Vagina (tissue), 2 donors: ENCODE results near the gene TEX2. TPM values are rescaled to one million over a fixed set of nuclear protein-coding genes. Genes with fewer than 3 reads are reported as not detected.
"Not testable (repeated sequence)": the region's sequence is repeated elsewhere in the genome, so short reads cannot be mapped to it uniquely, and the experiment has no call there.

Experiments
- DNase-seq, 2 donors: peaks; one replicate each; pipeline ENCODE4 v3.0.0-alpha.2; 2017; ENCODE audit errors: extremely low spot score in 2 of 2
- H3K27ac ChIP-seq: fragments of 200-600 bp; sonication (generic); one replicate; pipeline ENCODE4 v1.5.1; 2019
- H3K27me3 ChIP-seq: fragments of 200-600 bp; sonication (generic); one replicate; pipeline ENCODE4 v1.5.1; 2019
- H3K36me3 ChIP-seq, 2 donors: fragments of 200-600 bp; sonication (generic); one replicate each; pipeline ENCODE4 v1.5.1; 2017 to 2019
- H3K4me1 ChIP-seq: fragments of 200-600 bp; sonication (generic); one replicate; pipeline ENCODE4 v1.5.1; 2019
- H3K4me3 ChIP-seq, 2 donors: fragments of 200-600 bp; sonication (generic); 1 replicate in 1 of 2; 2 replicates in 1 of 2; pipeline ENCODE4 v1.5.1; 2016 to 2019
- H3K9me3 ChIP-seq: fragments of 200-600 bp; sonication (generic); one replicate; pipeline ENCODE4 v1.5.1; 2019
- POLR2A ChIP-seq, 2 donors: fragments of 450-650 bp; IDR thresholded peaks; one replicate each; pipeline ENCODE4 v1.6.1; 2017; ENCODE audit warnings: antibody characterized with exemption in 2 of 2, mild to moderate bottlenecking in 2 of 2, moderate library complexity in 2 of 2
- POLR2AphosphoS5 ChIP-seq, 2 donors: sonication (generic); formaldehyde crosslinking; IDR thresholded peaks; one replicate each; pipeline ENCODE4 v1.9.0; 2017; ENCODE audit warnings: antibody characterized with exemption in 2 of 2, mild to moderate bottlenecking in 2 of 2, low read depth in 1 of 2; ENCODE audit not compliant: insufficient read depth in 1 of 2
- intact Hi-C: fragments of 100-400 bp; cut with DNase I; formaldehyde crosslinking; loops from one replicate; pipeline ENCODE4 v1.15.1; 2023
- total RNA-seq: library from RNA; depleted of rRNA; stranded (reverse); fragments of >200 nt; gene quantifications from one replicate; pipeline ENCODE4 v1.2.3, GENCODE V29; 2016
- TF ChIP-seq, protein P1 (sequence below), 3 experiments: fragments of 450-650 bp in 2 of 3; fragments of 200-600 bp in 1 of 3; sonication (generic) in 1 of 3; IDR thresholded peaks; one replicate each; pipeline ENCODE4 v1.5.1; 2017 to 2019; ENCODE audit warnings: antibody characterized with exemption in 3 of 3, mild to moderate bottlenecking in 2 of 3, moderate library complexity in 2 of 3

The TEX2 gene
- total RNA-seq, 1 donor from 2014 or later: 32.4 TPM

GRCh38 chr17:64223283-64223682 is 39.8 kb downstream of the TEX2 start:
- Histone ChIP-seq H3K27me3 (no peaks in the 10 kb centered on the region), H3K27ac (no peak overlapping the region), H3K9me3 (no peaks in the 10 kb centered on the region), H3K4me1 (peaks cover 25% of the 10 kb centered on the region), H3K36me3 (no peaks in the 10 kb centered on the region), H3K4me3 (no peak overlapping the region)
- intact Hi-C loops: no loop called here
- TF ChIP-seq, protein P1, sequence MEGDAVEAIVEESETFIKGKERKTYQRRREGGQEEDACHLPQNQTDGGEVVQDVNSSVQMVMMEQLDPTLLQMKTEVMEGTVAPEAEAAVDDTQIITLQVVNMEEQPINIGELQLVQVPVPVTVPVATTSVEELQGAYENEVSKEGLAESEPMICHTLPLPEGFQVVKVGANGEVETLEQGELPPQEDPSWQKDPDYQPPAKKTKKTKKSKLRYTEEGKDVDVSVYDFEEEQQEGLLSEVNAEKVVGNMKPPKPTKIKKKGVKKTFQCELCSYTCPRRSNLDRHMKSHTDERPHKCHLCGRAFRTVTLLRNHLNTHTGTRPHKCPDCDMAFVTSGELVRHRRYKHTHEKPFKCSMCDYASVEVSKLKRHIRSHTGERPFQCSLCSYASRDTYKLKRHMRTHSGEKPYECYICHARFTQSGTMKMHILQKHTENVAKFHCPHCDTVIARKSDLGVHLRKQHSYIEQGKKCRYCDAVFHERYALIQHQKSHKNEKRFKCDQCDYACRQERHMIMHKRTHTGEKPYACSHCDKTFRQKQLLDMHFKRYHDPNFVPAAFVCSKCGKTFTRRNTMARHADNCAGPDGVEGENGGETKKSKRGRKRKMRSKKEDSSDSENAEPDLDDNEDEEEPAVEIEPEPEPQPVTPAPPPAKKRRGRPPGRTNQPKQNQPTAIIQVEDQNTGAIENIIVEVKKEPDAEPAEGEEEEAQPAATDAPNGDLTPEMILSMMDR (IDR thresholded peaks at IDR 0.05): no peak
- TF ChIP-seq POLR2AphosphoS5 (IDR thresholded peaks at IDR 0.05; ENCODE audit: insufficient read depth in 1 of 2, low read depth in 1 of 2): no peak
- no peak for TF ChIP-seq POLR2A (IDR thresholded peaks at IDR 0.05)
- no peak for DNase-seq

- intact Hi-C loops: no loop called here
Measured at GRCh38 chr17:64221679-64222078, 41.4 kb downstream of the TEX2 start.

DNA sequence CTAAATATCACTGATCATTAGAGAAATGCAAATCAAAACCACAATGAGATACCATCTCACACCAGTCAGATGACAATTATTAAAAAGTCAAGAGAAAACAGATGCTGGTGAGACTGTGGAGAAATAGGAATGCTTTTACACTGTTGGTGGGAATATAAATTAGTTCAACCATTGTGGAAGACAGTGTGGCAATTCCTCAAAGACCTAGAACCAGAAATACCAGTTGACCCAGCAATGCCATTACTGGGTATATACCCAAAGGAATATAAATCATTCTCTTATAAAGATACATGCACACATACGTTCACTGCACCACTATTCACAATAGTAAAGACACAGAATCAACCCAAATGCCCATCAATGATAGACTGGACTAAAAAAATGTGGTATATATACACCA is 42.5 kb downstream of the TEX2 start:
- H3K27ac ChIP-seq, intact Hi-C loops: not testable (repeated sequence)
- peaks cover 49% of the 10 kb centered on the region for H3K4me1 ChIP-seq

More at GRCh38 chr17:64221679-64222078, 41.4 kb downstream of the TEX2 start:
- Histone ChIP-seq H3K4me1 (peaks cover 38% of the 10 kb centered on the region), H3K27me3 (no peaks in the 10 kb centered on the region), H3K4me3 (no peak overlapping the region), H3K27ac (no peak overlapping the region), H3K9me3 (no peaks in the 10 kb centered on the region), H3K36me3 (no peaks in the 10 kb centered on the region)
- DNase-seq: no peak
- TF ChIP-seq POLR2AphosphoS5 (IDR thresholded peaks at IDR 0.05; ENCODE audit: insufficient read depth in 1 of 2, low read depth in 1 of 2): no peak
- TF ChIP-seq POLR2A (IDR thresholded peaks at IDR 0.05): no peak
- TF ChIP-seq, protein P1 (IDR thresholded peaks at IDR 0.05): no peak

DNA sequence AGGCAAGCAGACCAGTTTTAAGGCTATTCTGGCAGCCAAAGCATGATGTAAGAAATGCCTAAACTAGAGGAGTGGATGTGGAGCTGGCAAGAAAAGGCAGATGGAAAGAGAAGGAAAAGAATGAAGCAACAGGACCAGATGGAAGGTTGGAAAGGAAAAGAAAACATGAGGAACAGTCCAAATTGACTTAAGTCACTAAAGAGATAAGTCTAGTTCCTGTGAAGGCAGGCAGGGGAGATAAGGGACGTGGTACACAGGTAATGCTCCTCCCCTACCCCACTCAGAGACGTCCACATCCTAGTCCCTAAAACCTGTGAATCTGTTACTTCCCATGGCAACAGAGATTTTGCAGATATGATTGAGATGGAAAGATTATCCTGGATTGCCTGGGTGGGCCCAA is 43.5 kb downstream of the TEX2 start:
- DNase-seq: no peak
- H3K4me3 ChIP-seq: no peak overlapping the region
- H3K27me3 ChIP-seq: no peaks in the 10 kb centered on the region
- no peaks in the 10 kb centered on the region for H3K9me3 ChIP-seq
- TF ChIP-seq POLR2AphosphoS5 (IDR thresholded peaks at IDR 0.05; ENCODE audit: insufficient read depth in 1 of 2, low read depth in 1 of 2): no peak
- no peak for TF ChIP-seq POLR2A (IDR thresholded peaks at IDR 0.05)
- TF ChIP-seq, protein P1 (IDR thresholded peaks at IDR 0.05): no peak
- H3K36me3 ChIP-seq: no peaks in the 10 kb centered on the region
- no peak overlapping the region for H3K27ac ChIP-seq
- H3K4me1 ChIP-seq: peaks cover 59% of the 10 kb centered on the region
- intact Hi-C loops: no loop called here

More for the DNA sequence above, 42.5 kb downstream of the TEX2 start:
- not testable (repeated sequence) for H3K4me3 ChIP-seq, H3K9me3 ChIP-seq, DNase-seq, H3K27me3 ChIP-seq, H3K36me3 ChIP-seq

DNA sequence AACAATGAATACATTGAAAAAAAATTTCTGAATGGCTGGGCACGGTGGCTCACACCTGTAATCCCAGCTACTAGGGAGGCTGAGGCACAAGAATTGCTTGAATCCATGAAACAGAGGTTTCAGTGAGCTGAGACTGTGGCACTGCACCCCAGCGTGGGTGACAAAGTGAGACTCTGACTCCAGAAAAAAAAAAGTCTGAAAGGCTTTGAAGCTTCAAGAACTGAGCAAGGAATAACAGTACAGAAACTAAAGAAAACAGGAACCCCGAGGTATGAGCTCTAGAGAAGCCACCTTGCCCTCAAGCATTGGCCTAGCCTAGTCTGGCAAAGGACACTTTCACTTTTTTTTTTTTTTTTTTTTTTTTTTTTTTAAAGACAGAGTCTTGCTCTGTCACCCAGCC is 45.0 kb downstream of the TEX2 start:
- no peak overlapping the region for H3K27ac ChIP-seq
- no peaks in the 10 kb centered on the region for H3K9me3 ChIP-seq
- no peak overlapping the region for H3K4me3 ChIP-seq
- no peaks in the 10 kb centered on the region for H3K27me3 ChIP-seq
- TF ChIP-seq, protein P1 (IDR thresholded peaks at IDR 0.05): no peak
- TF ChIP-seq POLR2AphosphoS5 (IDR thresholded peaks at IDR 0.05; ENCODE audit: insufficient read depth in 1 of 2, low read depth in 1 of 2): no peak
- TF ChIP-seq POLR2A (IDR thresholded peaks at IDR 0.05): no peak
- peaks cover 55% of the 10 kb centered on the region for H3K4me1 ChIP-seq
- peaks cover 0 to 10% of the 10 kb centered on the region in 2 donors for H3K36me3 ChIP-seq
- intact Hi-C loops: no loop called here
- no peak for DNase-seq
